H1 (cell line): ENCODE measurements around the gene FGF1. TPM values are rescaled to one million over a fixed set of nuclear protein-coding genes. Genes with fewer than 3 reads are reported as not detected.

Source experiments
- ASH2L ChIP-seq: fragments of 200-600, 300-600 bp; sonication (generic); IDR thresholded peaks from one replicate; pipeline ENCODE4 v1.7.1; 2017; ENCODE audit warnings: low read length
- ATF3 ChIP-seq: IDR thresholded peaks from 2 replicates; pipeline ENCODE4 v1.6.1; 2011; ENCODE audit warnings: low read depth, mild to moderate bottlenecking, low read length; ENCODE audit not compliant: insufficient read depth
- CEBPB ChIP-seq: IDR thresholded peaks from 2 replicates; pipeline ENCODE4 v1.6.1; 2012; ENCODE audit warnings: low read depth, low read length
- CREB1 ChIP-seq: IDR thresholded peaks from 2 replicates; pipeline ENCODE4 v1.6.1; 2012; ENCODE audit warnings: inconsistent platforms
- EZH2 ChIP-seq: fragments of 200-600 bp; sonication (generic); IDR thresholded peaks from 2 replicates; pipeline ENCODE4 v1.7.1; 2012; ENCODE audit warnings: low read depth, mild to moderate bottlenecking, moderate library complexity, low read length, inconsistent platforms; ENCODE audit not compliant: severe bottlenecking
- FOSL1 ChIP-seq: IDR thresholded peaks from 2 replicates; pipeline ENCODE4 v1.6.1; 2011; ENCODE audit warnings: mild to moderate bottlenecking, low read depth, low read length, moderate library complexity; ENCODE audit not compliant: insufficient read depth
- POLR2A ChIP-seq, 2 experiments: IDR thresholded peaks; 1 replicate in 1 of 2; 2 replicates in 1 of 2; pipeline ENCODE4 v1.6.1; 2011; ENCODE audit warnings: low read depth in 2 of 2, low read length in 2 of 2, mild to moderate bottlenecking in 2 of 2; ENCODE audit errors: control extremely low read depth in 1 of 2
- POLR2AphosphoS5 ChIP-seq: IDR thresholded peaks from 2 replicates; pipeline ENCODE4 v1.6.1; 2011; ENCODE audit warnings: low read depth, low read length
- RXRA ChIP-seq: IDR thresholded peaks from 2 replicates; pipeline ENCODE4 v1.6.1; 2011; ENCODE audit warnings: low read depth, mild to moderate bottlenecking, low read length, moderate library complexity; ENCODE audit not compliant: insufficient read depth
- SIX5 ChIP-seq: IDR thresholded peaks from 2 replicates; pipeline ENCODE4 v1.6.1; 2011; ENCODE audit warnings: mild to moderate bottlenecking, low read depth, low read length
- SRF ChIP-seq: IDR thresholded peaks from 2 replicates; pipeline ENCODE4 v1.6.1; 2011; ENCODE audit warnings: mild to moderate bottlenecking, low read depth, low read length, moderate library complexity
- TAF1 ChIP-seq: IDR thresholded peaks from 2 replicates; pipeline ENCODE4 v1.6.1; 2011; ENCODE audit warnings: mild to moderate bottlenecking, low read depth, low read length
- YY1 ChIP-seq: IDR thresholded peaks from 2 replicates; pipeline ENCODE4 v1.6.1; 2011; ENCODE audit warnings: low read depth, mild to moderate bottlenecking, low read length
- polyA plus RNA-seq, 7 experiments: library from polyadenylated mRNA; depleted of rRNA in 3 of 7; stranded (reverse) in 5 of 7; unstranded in 2 of 7; fragments of >200 nt in 5 of 7; fragments of 200-250 nt in 2 of 7; gene quantifications; 1 replicate in 5 of 7; 2 replicates in 1 of 7; 4 replicates in 1 of 7; pipeline versions ENCODE4 v1.2.1 to v1.2.3, GENCODE V29; 2011 to 2013; ENCODE audit warnings: missing spikeins in 2 of 7, mixed read lengths in 2 of 7
- total RNA-seq: library from RNA; stranded (reverse); fragmentation: NEBNext Ultra II Directional; extraction: Animal tissue kit (Norgen Biotek cat#: 25700); gene quantifications from 2 replicates; pipeline ENCODE4 v1.2.1, GENCODE V29; 2021
- TF ChIP-seq, protein P1 (sequence below), 3 experiments: IDR thresholded peaks; 1 replicate in 2 of 3; 2 replicates in 1 of 3; pipeline versions ENCODE4 v1.5.1 to v1.6.1; 2011; ENCODE audit warnings: low read length in 3 of 3, mild to moderate bottlenecking in 3 of 3, inconsistent platforms in 2 of 3, low read depth in 1 of 3, moderate library complexity in 1 of 3; ENCODE audit not compliant: insufficient read depth in 1 of 3; ENCODE audit errors: control extremely low read depth in 1 of 3
- TF ChIP-seq, protein P2 (sequence below): IDR thresholded peaks from 2 replicates; pipeline ENCODE4 v1.6.1; 2012; ENCODE audit warnings: inconsistent platforms

FGF1 gene
- total and polyA plus RNA-seq, 2 of the 8 experiments (the other 6 are each of a cell fraction or from before 2014, with no cell fraction given) = 0.30 to 0.50 TPM

DNA sequence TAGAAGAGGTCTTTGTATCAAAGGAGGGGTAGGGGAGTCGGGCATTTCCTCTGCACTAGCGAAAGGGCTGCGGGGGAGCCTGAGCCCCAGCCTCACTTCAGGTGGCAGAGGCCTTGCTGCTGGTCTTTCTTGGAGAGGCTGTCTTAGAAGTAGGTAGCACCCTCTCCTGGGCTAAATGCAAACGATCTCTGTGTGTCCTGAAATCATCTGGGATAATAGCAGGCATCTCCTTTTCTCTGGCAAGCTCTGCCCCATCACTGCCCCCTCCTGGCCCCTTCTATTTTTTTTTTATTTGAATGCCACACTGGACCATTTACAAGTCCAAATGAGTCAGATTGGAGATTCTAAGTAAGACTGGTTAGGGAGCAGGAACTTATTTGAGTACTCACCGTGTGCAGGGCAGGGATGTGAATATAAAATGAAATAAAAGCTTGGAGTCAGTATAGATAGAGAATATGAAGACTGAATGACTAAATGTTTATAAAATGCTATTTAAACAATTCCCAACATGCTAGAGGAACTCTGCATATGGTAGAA, 137.1 kb downstream of the FGF1 start (continued):
- TF ChIP-seq, protein P1, sequence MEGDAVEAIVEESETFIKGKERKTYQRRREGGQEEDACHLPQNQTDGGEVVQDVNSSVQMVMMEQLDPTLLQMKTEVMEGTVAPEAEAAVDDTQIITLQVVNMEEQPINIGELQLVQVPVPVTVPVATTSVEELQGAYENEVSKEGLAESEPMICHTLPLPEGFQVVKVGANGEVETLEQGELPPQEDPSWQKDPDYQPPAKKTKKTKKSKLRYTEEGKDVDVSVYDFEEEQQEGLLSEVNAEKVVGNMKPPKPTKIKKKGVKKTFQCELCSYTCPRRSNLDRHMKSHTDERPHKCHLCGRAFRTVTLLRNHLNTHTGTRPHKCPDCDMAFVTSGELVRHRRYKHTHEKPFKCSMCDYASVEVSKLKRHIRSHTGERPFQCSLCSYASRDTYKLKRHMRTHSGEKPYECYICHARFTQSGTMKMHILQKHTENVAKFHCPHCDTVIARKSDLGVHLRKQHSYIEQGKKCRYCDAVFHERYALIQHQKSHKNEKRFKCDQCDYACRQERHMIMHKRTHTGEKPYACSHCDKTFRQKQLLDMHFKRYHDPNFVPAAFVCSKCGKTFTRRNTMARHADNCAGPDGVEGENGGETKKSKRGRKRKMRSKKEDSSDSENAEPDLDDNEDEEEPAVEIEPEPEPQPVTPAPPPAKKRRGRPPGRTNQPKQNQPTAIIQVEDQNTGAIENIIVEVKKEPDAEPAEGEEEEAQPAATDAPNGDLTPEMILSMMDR (IDR thresholded peaks at IDR 0.05; ENCODE audit: control extremely low read depth in 1 of 3, insufficient read depth in 1 of 3, low read depth in 1 of 3, low read length in 3 of 3) = peak; percentile 31 to 98 (median 94)
- TF ChIP-seq SRF (no peak), TAF1 (no peak), FOSL1 (no peak), EZH2 (no peak), CREB1 (0 out of 2 replicates have a peak, but pooled peaks have one; percentile 21), CEBPB (0 out of 2 replicates have a peak, but pooled peaks have one; percentile 11), ASH2L (peak; percentile 41), RXRA (no peak), POLR2A (IDR thresholded peaks at IDR 0.05; ENCODE audit: control extremely low read depth in 1 of 2, low read depth in 2 of 2, low read length in 2 of 2) (no peak), YY1 (peak; percentile 38), POLR2AphosphoS5 (no peak), SIX5 (no peak), ATF3 (peak; percentile 20; the same call in 1 of the 2 replicates)
- TF ChIP-seq, protein P2, sequence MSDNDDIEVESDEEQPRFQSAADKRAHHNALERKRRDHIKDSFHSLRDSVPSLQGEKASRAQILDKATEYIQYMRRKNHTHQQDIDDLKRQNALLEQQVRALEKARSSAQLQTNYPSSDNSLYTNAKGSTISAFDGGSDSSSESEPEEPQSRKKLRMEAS = no peak
